Measurements from ENCODE around the gene ZNF316. TPM values are rescaled to one million over a fixed set of nuclear protein-coding genes. Genes with fewer than 3 reads are reported as not detected.

The ZNF316 gene
- total RNA-seq, 2 donors from 2014 or later, result 16.1 to 23.9 TPM

GRCh38 chr7:6653071-6654003 is 16.2 kb downstream of the ZNF316 start:
- Histone ChIP-seq H3K27ac (no peak overlapping the region), H3K4me3 (no peak overlapping the region), H3K9ac (ENCODE audit: low read depth in 2 of 2, low read length in 2 of 2) (no peak overlapping the region), H3K27me3 (no peaks in the 10 kb centered on the region), H3K9me3 (no peaks in the 10 kb centered on the region), H3K36me3 (peaks cover 10% of the 10 kb centered on the region), H3K4me1 (no peaks in the 10 kb centered on the region)
- TF ChIP-seq CTCF (IDR thresholded peaks at IDR 0.05), result no peak
- intact Hi-C loops (cut with DNase I), result no loop called here
- no peak for DNase-seq

GRCh38 chr7:6654113-6654841 is 17.2 kb downstream of the ZNF316 start:
- H3K4me1 ChIP-seq, result no peaks in the 10 kb centered on the region
- no peaks in the 10 kb centered on the region for H3K27me3 ChIP-seq
- TF ChIP-seq CTCF (IDR thresholded peaks at IDR 0.05), result no peak
- H3K4me3 ChIP-seq, result no peak overlapping the region
- H3K9ac ChIP-seq (ENCODE audit: low read depth in 2 of 2, low read length in 2 of 2), result no peak overlapping the region
- intact Hi-C loops (cut with DNase I), result no loop called here
- H3K36me3 ChIP-seq, result peaks cover 10% of the 10 kb centered on the region
- no peaks in the 10 kb centered on the region for H3K9me3 ChIP-seq
- no peak overlapping the region for H3K27ac ChIP-seq
- no peak for DNase-seq

GRCh38 chr7:6654842-6655610 is 17.9 kb downstream of the ZNF316 start:
- H3K9ac ChIP-seq (ENCODE audit: low read depth in 2 of 2, low read length in 2 of 2), result no peak overlapping the region
- no peaks in the 10 kb centered on the region for H3K9me3 ChIP-seq
- no peak for TF ChIP-seq CTCF (IDR thresholded peaks at IDR 0.05)
- no peak for DNase-seq
- no peak overlapping the region for H3K27ac ChIP-seq
- intact Hi-C loops (cut with DNase I), result no loop called here
- no peak overlapping the region for H3K4me3 ChIP-seq
- peaks cover 10% of the 10 kb centered on the region for H3K36me3 ChIP-seq
- no peaks in the 10 kb centered on the region for H3K4me1 ChIP-seq
- H3K27me3 ChIP-seq, result no peaks in the 10 kb centered on the region

- Histone ChIP-seq H3K27me3 (no peaks in the 10 kb centered on the region), H3K9ac (ENCODE audit: low read depth in 2 of 2, low read length in 2 of 2) (no peak overlapping the region), H3K4me3 (no peak overlapping the region), H3K4me1 (no peaks in the 10 kb centered on the region), H3K27ac (no peak overlapping the region), H3K36me3 (peaks cover 10% of the 10 kb centered on the region), H3K9me3 (no peaks in the 10 kb centered on the region)
- no peak for TF ChIP-seq CTCF (IDR thresholded peaks at IDR 0.05)
- no peak for DNase-seq
- intact Hi-C loops (cut with DNase I), result no loop called here
These were observed 18.7 kb downstream of the ZNF316 start for GRCh38 chr7:6655636-6656385.
